Keratinocyte (primary cell): ENCODE data around the gene ZMYND19. TPM values are rescaled to one million over a fixed set of nuclear protein-coding genes. Genes with fewer than 3 reads are reported as not detected.

ENCODE experiments used
- DNase-seq: peaks from one replicate; pipeline ENCODE4 v3.0.0-alpha.2; 2011; ENCODE audit warnings: low read depth, missing footprints, low spot score
- FAIRE-seq: peaks from 2 replicates; lab custom pipeline; 2011; peaks lifted over from hg19 to GRCh38; lab: Jason Lieb, UNC
- H2AFZ ChIP-seq: 2 replicates; pipeline ENCODE4 v1.6.0; 2012; ENCODE audit warnings: low read length, control low read depth, inconsistent platforms; ENCODE audit not compliant: control insufficient read depth
- H3K27ac ChIP-seq: 2 replicates; pipeline ENCODE4 v1.5.1; 2011; ENCODE audit warnings: low read length; ENCODE audit not compliant: control insufficient read depth, insufficient read depth
- H3K27me3 ChIP-seq: 3 replicates; pipeline ENCODE4 v1.6.0; 2011; ENCODE audit warnings: low read length; ENCODE audit not compliant: control insufficient read depth, insufficient read depth; ENCODE audit errors: extremely low read depth
- H3K36me3 ChIP-seq, 2 experiments: 2 replicates in 1 of 2; 3 replicates in 1 of 2; pipeline ENCODE4 v1.5.1; 2011; ENCODE audit warnings: low read length in 2 of 2, mild to moderate bottlenecking in 1 of 2; ENCODE audit not compliant: control insufficient read depth in 2 of 2, insufficient read depth in 2 of 2; ENCODE audit errors: extremely low read depth in 1 of 2
- H3K4me1 ChIP-seq: 3 replicates; pipeline ENCODE4 v1.5.1; 2011; ENCODE audit warnings: low read length; ENCODE audit not compliant: control insufficient read depth, insufficient read depth; ENCODE audit errors: extremely low read depth
- H3K4me2 ChIP-seq: 3 replicates; pipeline ENCODE4 v1.6.0; 2011; ENCODE audit warnings: low read depth, low read length; ENCODE audit not compliant: control insufficient read depth, insufficient read depth; ENCODE audit errors: extremely low read depth
- H3K4me3 ChIP-seq, 3 experiments: fragments of 200-600 bp in 1 of 3; sonication (generic) in 1 of 3; 2 replicates in 2 of 3; 3 replicates in 1 of 3; pipeline ENCODE4 v1.5.1; 2011 to 2016; ENCODE audit warnings: low read length in 3 of 3, mild to moderate bottlenecking in 3 of 3, control low read depth in 2 of 3, inconsistent platforms in 1 of 3, low read depth in 1 of 3, mixed read lengths in 1 of 3, mixed run types in 1 of 3, moderate library complexity in 1 of 3; ENCODE audit not compliant: control insufficient read depth in 2 of 3, insufficient read depth in 2 of 3; ENCODE audit errors: extremely low read depth in 1 of 3
- H3K79me2 ChIP-seq: 2 replicates; pipeline ENCODE4 v1.6.0; 2012; ENCODE audit warnings: low read length; ENCODE audit not compliant: control insufficient read depth, insufficient read depth
- H3K9ac ChIP-seq: 3 replicates; pipeline ENCODE4 v1.6.0; 2011; ENCODE audit warnings: low read length; ENCODE audit not compliant: control insufficient read depth, insufficient read depth; ENCODE audit errors: extremely low read depth
- H3K9me1 ChIP-seq: 3 replicates; pipeline ENCODE4 v1.6.0; 2011; ENCODE audit warnings: low read length; ENCODE audit not compliant: control insufficient read depth, insufficient read depth; ENCODE audit errors: extremely low read depth
- H3K9me3 ChIP-seq: 2 replicates; pipeline ENCODE4 v1.5.1; 2012; ENCODE audit warnings: low read depth, low read length; ENCODE audit not compliant: control insufficient read depth
- H4K20me1 ChIP-seq: 3 replicates; pipeline ENCODE4 v1.6.0; 2011; ENCODE audit warnings: low read length; ENCODE audit not compliant: control insufficient read depth, insufficient read depth; ENCODE audit errors: extremely low read depth
- CTCF ChIP-seq, 3 experiments: IDR thresholded peaks in 1 of 3; conservative IDR thresholded peaks in 1 of 3; optimal IDR thresholded peaks in 1 of 3; 2 replicates in 2 of 3; 3 replicates in 1 of 3; pipeline versions ENCODE3 to v1.5.1; 2011; ENCODE audit warnings: low read length in 3 of 3, mild to moderate bottlenecking in 3 of 3, moderate library complexity in 2 of 3, control low read depth in 1 of 3, inconsistent platforms in 1 of 3; ENCODE audit not compliant: insufficient read depth in 2 of 3; ENCODE audit errors: extremely low read depth in 1 of 3
- EZH2 ChIP-seq: IDR thresholded peaks from one replicate; pipeline ENCODE4 v1.6.1; 2012; ENCODE audit warnings: inconsistent platforms, mild to moderate bottlenecking, low read length, moderate library complexity
- dilution Hi-C: fragments of 300-500 bp; cut with MboI; formaldehyde crosslinking; loops from one replicate; pipeline ENCODE4 v1.7.0; 2020; ENCODE audit warnings: low sequenced_read_pairs; ENCODE audit not compliant: extremely low pct_ligation_motif_present
- polyA plus RNA-seq, 5 experiments: library from polyadenylated mRNA; depleted of rRNA in 3 of 5; stranded (reverse) in 3 of 5; stranded (forward) in 1 of 5; unstranded in 1 of 5; fragments of >200 nt; gene quantifications; 1 replicate in 1 of 5; 2 replicates in 3 of 5; 3 replicates in 1 of 5; pipeline versions ENCODE4 v1.2.1 to v1.2.3, GENCODE V29; 2011 to 2012; ENCODE audit warnings: missing spikeins in 2 of 5, low read depth in 1 of 5, low replicate concordance in 1 of 5

The ZMYND19 gene
- polyA plus RNA-seq, 1 donor (not counting 4 experiments of a cell fraction or from before 2014, with no cell fraction given): 25.8 TPM

DNA sequence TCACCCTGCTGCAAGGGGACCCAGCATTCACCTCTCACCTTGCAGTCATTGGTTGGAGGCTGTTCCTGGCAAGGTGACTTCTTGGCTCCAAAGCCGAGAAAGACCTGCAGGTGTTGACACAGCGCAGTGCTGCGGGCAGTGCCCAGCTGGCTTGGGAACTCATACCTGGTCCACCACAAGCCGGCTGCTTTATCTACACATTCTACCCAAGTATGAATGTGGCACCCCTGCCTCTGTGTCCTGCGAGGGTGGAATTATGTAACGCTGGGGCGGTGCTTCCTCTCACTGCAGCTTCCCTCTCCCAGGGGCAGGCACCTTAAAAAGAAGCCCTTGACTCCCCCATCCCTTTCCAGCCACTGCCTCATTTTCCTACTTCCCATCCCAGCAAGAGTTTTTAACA is 2.5 kb upstream of the ZMYND19 start:
- H3K79me2 ChIP-seq: peaks cover 24% of the 10 kb centered on the region
- no peak overlapping the region for H2AFZ ChIP-seq
- DNase-seq (no peak), FAIRE-seq (no peak)
- no peaks in the 10 kb centered on the region for H3K9me1 ChIP-seq
- H3K9ac ChIP-seq: no peak overlapping the region
- no peaks in the 10 kb centered on the region for H3K9me3 ChIP-seq
- H3K4me2 ChIP-seq: no peak overlapping the region
- no peak overlapping the region for H3K4me3 ChIP-seq
- no peak for TF ChIP-seq CTCF (optimal IDR thresholded peaks at IDR 0.05 in 1 of 3, IDR thresholded peaks at IDR 0.05 in 1 of 3, conservative IDR thresholded peaks at IDR 0.05 in 1 of 3; ENCODE audit: extremely low read depth in 1 of 3, insufficient read depth in 2 of 3, low read length in 3 of 3)
- no peak for TF ChIP-seq EZH2
- dilution Hi-C loops: no loop called here
- peaks cover 5 to 9% of the 10 kb centered on the region in 2 experiments for H3K36me3 ChIP-seq
- H3K27ac ChIP-seq: no peak overlapping the region
- H3K27me3 ChIP-seq: no peaks in the 10 kb centered on the region
- H3K4me1 ChIP-seq: peaks cover 13% of the 10 kb centered on the region
- peaks cover 5% of the 10 kb centered on the region for H4K20me1 ChIP-seq

- no peaks in the 10 kb centered on the region for H3K9me1 ChIP-seq
- no peak for DNase-seq
- H3K9me3 ChIP-seq: no peaks in the 10 kb centered on the region
- peak overlapping the region; percentile 83 for H3K9ac ChIP-seq
- dilution Hi-C loops: no loop called here
- peak overlapping the region in 1 of 3 experiments; percentile 57 for H3K4me3 ChIP-seq
- no peaks in the 10 kb centered on the region for H3K27me3 ChIP-seq
- FAIRE-seq: no peak
- H3K4me2 ChIP-seq: no peak overlapping the region
- peaks cover 11% of the 10 kb centered on the region for H4K20me1 ChIP-seq
- H3K36me3 ChIP-seq: peaks cover 22 to 31% of the 10 kb centered on the region in 2 experiments
- peaks cover 40% of the 10 kb centered on the region for H3K79me2 ChIP-seq
- H2AFZ ChIP-seq: no peak overlapping the region
- TF ChIP-seq EZH2: no peak
- peaks cover 13% of the 10 kb centered on the region for H3K4me1 ChIP-seq
- H3K27ac ChIP-seq: no peak overlapping the region
These were observed 216 bp downstream of the ZMYND19 start for GRCh38 chr9:137590123-137590468.

- Histone ChIP-seq H3K27me3 (no peaks in the 10 kb centered on the region), H3K4me2 (peak overlapping the region; percentile 97), H4K20me1 (peaks cover 11% of the 10 kb centered on the region), H3K79me2 (peaks cover 43% of the 10 kb centered on the region), H3K4me3 (peak overlapping the region; percentile 57 to 92 (median 90)), H3K36me3 (peaks cover 22 to 35% of the 10 kb centered on the region in 2 experiments), H3K4me1 (peaks cover 13% of the 10 kb centered on the region), H3K9me1 (no peaks in the 10 kb centered on the region), H3K9me3 (no peaks in the 10 kb centered on the region), H3K9ac (peak overlapping the region; percentile 83), H3K27ac (peak overlapping the region; percentile 68), H2AFZ (no peak overlapping the region)
- TF ChIP-seq CTCF (optimal IDR thresholded peaks at IDR 0.05 in 1 of 3, IDR thresholded peaks at IDR 0.05 in 1 of 3, conservative IDR thresholded peaks at IDR 0.05 in 1 of 3; ENCODE audit: extremely low read depth in 1 of 3, insufficient read depth in 2 of 3, low read length in 3 of 3): no peak
- no peak for TF ChIP-seq EZH2
- no peak for FAIRE-seq
- DNase-seq: no peak
- dilution Hi-C loops: no loop called here
These were observed 730 bp downstream of the ZMYND19 start for GRCh38 chr9:137589441-137590122.
